Ovary (tissue), 3 donors: ENCODE data around the gene EPDR1.

Source experiments
- CTCF ChIP-seq, 3 donors: fragments of 450-650 bp in 2 of 3; fragments of 200-600 bp in 1 of 3; IDR thresholded peaks; one replicate each; pipeline versions ENCODE4 v1.5.1 to v1.8.0; 2016 to 2022; ENCODE audit warnings: antibody characterized with exemption in 3 of 3, mild to moderate bottlenecking in 1 of 3
- POLR2A ChIP-seq: fragments of 450-650 bp; IDR thresholded peaks from one replicate; pipeline ENCODE4 v1.6.1; 2017; ENCODE audit warnings: antibody characterized with exemption, mild to moderate bottlenecking, moderate library complexity
- donor health status: DM: no; HTN: no; CAD: no.

GRCh38 chr7:37990337-37990736 is 69.9 kb downstream of the EPDR1 start:
- TF ChIP-seq CTCF (IDR thresholded peaks at IDR 0.05) (no peak), POLR2A (no peak)
